ENCODE results near the gene SEPTIN8.

SEPTIN8 gene, protein sequence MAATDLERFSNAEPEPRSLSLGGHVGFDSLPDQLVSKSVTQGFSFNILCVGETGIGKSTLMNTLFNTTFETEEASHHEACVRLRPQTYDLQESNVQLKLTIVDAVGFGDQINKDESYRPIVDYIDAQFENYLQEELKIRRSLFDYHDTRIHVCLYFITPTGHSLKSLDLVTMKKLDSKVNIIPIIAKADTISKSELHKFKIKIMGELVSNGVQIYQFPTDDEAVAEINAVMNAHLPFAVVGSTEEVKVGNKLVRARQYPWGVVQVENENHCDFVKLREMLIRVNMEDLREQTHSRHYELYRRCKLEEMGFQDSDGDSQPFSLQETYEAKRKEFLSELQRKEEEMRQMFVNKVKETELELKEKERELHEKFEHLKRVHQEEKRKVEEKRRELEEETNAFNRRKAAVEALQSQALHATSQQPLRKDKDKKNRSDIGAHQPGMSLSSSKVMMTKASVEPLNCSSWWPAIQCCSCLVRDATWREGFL

GRCh38 chr5:132777209-132778069 is at the start of gene SEPTIN8:
TSS of gene SEPTIN8 (minus strand) at chr5:132777239. CDS start at chr5:132777137, 102 bp downstream.
- DNase-seq: no peak

DNA sequence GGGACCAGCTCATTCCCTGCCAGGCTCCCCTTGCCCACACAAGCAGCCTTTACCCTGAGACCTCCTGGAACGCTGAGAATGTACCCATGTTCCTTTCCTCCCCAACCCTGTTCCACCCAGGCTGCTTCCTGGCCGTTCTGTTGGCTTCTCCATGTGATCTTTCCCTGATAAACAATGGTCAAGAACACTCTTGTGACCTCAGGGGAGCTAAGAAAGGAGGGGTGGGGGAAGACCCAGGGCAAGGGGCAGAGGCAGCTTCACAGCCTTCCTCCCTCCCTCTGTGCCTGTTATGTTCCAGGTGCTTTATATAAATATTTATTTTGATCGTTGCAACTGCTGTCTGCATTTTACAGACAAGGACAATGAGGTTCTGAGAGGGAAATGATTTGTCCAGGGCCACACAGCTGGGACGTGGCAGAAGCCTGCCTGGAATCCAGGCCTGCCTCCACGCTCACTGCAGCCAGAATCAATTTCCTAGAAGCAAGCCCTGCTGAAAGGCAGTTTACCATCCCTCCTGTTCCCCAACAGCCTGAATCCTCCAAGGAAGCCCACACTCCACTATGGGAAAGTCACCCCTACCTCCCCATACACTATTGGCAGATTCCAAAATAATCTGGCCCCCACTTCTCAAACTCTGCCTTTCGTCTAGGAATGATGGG is 49.5 kb upstream of the SEPTIN8 start:
- DNase-seq: no peak

DNA sequence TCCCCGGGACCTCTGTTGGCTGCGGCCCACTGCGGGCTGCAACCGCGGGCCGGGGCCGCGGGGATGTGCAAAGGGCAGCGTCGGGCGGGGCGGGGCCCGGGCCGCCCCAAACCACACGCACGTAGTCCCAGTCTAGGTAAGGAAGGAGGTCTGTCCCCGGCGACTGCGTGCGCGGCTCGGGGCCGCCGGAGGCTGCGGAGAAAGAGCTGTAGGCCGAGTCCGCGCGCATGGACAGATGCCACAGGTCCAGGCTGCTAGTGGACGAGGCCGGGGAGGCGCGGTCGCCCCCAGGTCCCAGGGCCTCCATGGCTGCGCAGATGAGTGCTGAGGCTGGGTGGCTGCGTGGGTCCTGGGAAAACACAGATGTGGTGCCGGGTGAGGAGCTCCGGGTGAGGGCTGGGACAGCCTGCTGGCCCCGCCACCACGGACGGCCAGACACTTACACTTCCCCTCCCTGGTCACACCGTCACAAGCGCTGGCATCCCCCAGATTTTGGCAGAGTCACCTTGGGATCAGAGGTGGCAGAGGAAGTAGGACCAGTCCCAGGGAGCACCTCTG is 48.9 kb upstream of the SEPTIN8 start:
- DNase-seq: no peak

- no peak for DNase-seq
These were observed 48.2 kb upstream of the SEPTIN8 start for GRCh38 chr5:132825033-132825833.

GRCh38 chr5:132824426-132824825 is 47.4 kb upstream of the SEPTIN8 start:
- no peak for DNase-seq

DNA sequence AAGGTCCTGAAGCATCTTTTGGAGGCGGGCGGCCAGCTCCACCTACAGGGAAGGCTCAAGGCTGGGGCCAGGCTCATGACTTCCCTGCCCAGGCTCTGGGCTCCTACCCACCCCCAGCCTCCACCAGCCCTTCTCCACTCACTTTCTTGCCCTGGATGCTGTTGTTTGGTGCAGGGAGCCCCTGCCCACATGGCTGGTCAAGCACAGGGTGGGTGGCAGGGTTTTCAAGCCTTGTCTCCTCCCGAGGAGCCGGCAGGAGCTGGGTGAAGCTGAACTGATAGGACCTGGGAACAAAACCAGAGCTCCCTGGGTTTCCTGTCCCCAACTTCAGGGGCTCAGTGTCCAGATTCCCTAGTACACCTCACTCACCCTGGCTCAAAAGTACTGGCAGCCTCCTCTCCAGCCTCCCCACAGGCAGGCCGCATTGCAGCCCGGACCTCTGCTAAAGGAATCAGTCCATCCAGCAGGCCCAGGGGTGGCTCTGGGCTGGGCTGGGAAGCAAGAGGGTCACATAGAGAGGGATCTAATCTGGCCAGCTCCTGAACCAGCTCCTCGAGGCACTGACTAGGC is 46.5 kb upstream of the SEPTIN8 start:
- no peak for DNase-seq

DNA sequence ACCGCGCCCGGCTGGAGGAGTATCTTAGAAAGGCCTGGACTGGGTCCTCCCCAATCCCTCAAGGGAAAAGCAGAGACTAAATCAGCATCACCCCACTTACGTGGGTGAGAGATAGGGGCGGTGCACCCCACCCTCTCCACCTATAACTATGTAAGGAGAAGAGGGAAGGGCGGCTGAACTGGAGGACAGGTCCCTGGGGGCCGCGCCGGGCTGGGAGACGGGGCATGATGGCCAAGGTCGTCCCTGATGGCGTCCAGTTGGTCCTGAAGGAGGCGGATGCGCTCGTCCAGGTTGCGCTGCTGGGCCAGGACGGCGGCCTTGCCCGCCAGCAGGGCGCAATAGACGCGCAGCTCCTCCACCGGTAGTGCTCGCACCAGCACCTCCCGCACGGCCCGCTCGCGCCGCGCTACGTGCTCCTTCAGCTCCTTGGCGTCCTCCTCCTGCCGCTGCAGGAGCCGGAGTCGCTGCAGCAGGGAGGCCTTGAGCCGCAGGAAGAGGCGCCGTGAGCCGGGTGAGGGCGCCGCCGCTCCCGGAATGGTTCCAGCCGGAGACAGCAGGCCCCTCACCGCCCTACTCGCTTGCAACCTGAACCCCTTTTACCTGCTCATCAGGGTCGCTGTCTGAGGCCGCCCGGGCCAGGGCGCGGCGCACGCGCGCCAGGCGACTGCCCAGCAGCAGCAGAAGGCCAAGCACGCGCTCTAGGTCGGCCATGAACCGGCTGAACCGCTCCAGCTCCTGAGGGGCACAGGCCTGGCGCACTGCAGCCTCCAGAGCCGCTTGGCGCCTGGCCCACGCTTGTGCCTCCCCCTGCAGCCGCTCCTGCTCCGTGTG is 45.8 kb upstream of the SEPTIN8 start:
- DNase-seq: no peak

DNA sequence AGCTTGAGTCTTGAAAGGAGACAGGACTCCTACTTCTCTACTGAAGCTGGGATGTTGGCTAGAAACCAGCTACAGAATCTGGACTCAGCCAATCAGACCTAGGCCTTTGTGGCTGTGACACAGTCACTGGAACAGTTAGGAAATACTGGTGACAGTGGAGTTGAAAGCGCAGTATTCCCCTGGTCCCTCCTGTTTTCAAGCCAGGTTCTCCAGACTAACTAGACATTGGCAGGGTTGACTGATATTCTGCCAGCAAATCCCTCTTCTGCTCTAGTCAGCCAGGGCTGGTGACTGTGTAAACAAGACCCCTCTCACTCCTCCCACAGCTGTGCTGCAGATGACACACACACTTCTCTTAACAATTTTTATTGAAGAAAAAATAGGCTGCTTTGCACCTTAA is 44.8 kb upstream of the SEPTIN8 start:
- no peak for DNase-seq

DNA sequence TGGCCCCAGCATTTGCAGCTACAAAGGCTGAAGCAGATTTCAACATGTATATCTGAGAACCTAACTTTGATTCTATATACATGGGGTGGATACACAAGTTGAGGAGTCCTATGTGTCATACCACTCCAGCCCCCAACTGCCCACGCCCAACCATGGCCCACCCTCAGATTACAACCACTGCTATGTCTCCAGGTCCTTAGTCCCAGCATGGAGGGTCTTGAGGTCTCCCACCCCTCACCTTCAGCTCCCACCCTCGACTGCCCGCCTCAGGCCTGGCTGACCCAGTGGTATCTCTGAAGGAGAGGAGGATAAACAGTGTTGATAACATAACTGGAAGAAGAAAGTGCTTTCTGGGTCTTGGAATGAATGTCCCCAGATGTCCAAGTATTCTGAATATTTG is 44.3 kb upstream of the SEPTIN8 start:
- no peak for DNase-seq

DNA sequence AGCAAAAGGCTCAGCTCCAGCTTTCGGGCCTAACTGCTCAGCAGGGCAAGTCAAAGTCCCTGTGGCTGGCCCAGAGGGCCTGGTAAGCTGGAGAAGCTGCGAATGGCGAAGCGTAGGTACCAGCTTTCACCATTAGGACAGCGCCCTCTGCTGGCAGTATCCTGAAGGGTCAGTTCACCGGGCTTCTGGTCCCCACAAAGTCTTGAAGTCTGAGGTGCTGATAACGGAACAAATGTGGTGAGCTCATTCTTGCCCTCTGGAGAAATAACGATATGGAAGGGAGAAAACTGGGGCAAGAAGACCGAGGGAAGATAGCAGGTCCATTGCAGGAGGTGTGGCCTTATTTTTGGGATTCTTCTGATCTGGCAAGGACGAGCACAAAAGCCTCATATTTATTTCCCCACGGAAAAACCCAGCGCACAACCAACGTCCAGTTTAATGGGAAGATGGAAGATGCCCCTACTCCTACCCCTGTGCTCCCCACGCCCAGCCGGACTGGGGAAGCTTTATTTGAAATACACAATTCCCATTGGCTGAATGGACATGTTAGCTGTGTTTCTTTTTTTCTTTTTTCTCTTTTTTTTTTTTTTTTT is 43.2 kb upstream of the SEPTIN8 start:
- no peak for DNase-seq

GRCh38 chr5:132819468-132819867 is 42.4 kb upstream of the SEPTIN8 start:
- no peak for DNase-seq

DNA sequence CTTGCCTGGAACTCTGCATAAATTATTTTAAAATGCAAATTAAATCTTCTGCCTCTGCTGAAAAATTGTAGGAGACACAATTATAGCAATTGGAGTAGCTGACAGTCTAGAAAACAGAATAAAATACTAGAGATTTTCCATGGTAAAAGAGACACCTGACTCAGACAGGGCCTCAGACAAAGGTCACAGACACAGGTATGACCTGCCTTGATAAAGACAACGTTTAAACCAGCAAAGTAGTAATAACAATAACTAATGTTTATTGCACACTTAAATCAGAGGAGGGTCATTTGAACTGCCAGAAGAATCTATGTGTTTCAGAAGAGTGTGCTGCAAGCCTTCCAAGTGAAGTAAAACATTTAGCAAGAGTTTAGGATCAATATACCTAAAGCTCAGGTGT is 40.0 kb upstream of the SEPTIN8 start:
- DNase-seq: no peak

DNA sequence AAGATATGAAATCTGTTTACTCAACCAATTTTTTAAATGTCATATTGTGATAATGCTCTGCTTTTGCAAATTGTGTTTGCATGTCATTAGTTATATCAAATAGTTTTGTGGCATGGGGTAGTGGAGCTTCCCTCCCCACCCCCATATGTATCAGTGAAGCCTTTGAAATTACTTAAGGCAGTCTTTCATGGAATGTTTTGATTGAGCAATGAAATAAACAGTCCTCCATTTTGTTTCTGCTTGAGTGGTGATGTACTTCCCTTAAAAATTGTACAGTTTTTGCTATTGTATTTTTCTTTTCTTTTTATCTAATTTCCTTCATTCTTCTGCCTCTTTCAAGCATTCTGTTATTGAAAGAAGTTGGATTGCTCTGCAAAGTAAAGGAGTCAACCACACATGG is 39.5 kb upstream of the SEPTIN8 start:
- DNase-seq: no peak

DNA sequence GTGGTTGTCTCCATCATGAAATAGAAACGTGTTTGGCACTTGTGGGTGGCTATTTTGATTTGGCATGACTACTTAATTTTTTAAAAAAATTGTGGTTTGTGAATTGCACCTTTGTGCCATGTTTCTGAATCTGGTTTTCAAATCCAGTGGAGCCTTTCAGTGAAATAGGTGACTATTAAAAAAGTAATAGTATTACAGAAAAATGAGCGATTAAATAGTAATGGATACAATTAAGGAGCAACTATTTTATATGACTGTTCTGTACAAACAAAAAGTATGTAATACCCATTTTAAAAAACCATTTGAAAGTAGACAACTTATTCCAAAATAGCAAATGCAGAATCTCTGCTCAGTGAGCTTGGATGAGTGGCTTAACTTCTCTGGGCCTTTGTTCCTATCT is 39.0 kb upstream of the SEPTIN8 start:
- DNase-seq: no peak

DNA sequence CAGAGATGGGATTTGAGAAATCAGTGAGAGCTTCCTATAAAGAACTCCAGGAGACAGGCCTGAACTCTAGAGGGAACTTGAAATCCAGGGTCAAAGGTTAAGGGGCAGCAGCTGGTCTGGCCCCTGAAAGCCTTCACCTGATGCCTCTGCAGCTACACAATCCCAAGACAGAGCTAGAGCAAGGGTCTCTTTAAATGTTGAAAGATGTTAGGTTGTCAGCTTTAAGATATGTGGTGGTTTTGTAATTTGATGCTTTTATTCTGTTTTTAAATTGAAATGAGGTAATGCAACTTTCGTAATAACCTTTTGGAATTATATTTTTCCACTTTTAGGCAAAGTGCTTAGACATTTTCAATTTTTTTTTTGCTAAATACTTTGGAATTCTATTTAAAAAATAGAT is 38.4 kb upstream of the SEPTIN8 start:
- no peak for DNase-seq

GRCh38 chr5:132814503-132815294 is 37.7 kb upstream of the SEPTIN8 start:
- DNase-seq: no peak

DNA sequence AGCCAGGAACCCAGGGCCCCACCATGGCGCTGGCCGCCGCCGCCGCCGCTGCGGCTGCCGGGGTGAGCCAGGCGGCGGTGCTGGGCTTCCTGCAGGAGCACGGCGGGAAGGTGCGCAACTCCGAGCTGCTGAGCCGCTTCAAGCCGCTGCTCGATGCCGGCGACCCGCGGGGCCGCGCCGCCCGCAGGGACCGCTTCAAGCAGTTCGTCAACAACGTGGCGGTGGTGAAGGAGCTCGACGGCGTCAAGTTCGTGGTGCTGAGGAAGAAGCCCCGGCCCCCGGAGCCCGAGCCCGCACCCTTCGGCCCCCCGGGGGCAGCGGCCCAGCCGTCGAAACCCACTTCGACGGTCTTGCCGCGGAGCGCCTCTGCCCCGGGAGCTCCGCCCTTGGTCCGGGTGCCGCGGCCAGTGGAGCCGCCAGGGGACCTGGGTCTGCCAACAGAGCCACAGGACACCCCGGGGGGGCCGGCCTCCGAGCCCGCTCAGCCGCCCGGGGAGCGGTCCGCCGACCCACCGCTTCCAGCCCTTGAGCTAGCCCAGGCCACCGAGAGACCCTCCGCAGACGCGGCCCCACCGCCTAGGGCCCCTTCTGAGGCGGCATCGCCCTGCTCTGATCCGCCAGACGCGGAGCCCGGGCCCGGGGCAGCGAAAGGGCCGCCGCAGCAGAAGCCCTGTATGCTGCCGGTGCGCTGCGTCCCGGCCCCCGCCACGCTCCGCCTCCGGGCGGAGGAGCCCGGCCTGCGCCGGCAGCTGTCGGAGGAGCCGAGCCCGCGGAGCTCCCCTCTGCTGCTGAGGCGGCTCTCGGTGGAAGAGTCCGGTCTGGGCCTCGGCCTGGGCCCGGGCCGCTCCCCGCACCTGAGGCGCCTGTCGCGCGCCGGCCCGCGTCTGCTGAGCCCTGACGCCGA is 36.8 kb upstream of the SEPTIN8 start:
- no peak for DNase-seq

- DNase-seq: no peak
These were observed 36.0 kb upstream of the SEPTIN8 start, which contains the start of gene SOWAHA for GRCh38 chr5:132812781-132813598. TSS of gene SOWAHA (plus strand) at chr5:132813302. CDS start at chr5:132813622, 320 bp downstream.
